Pancreas (tissue), 10 donors: ENCODE data around the gene LRIG3. TPM values are rescaled to one million over a fixed set of nuclear protein-coding genes. Genes with fewer than 3 reads are reported as not detected.

ENCODE experiments used
- ATAC-seq, 4 donors: fragments of 200-7000 bp; cut with Tn5 transposase; one replicate each; pipeline versions ENCODE4 v1.8.0 to v1.9.1; 2020; ENCODE audit warnings: mild to moderate bottlenecking in 4 of 4, moderate library complexity in 4 of 4
- DNase-seq, 6 donors: peaks; one replicate each; pipeline ENCODE4 v3.0.0-alpha.2; 2020
- FAIRE-seq: peaks from 2 replicates; lab custom pipeline; 2012; peaks lifted over from hg19 to GRCh38; lab: Jason Lieb, UNC
- H3K27ac ChIP-seq, 4 donors: fragments of 200-600 bp; sonication (generic); 1 replicate in 3 of 4; 2 replicates in 1 of 4; pipeline versions ENCODE4 v1.5.0 to v1.8.0; 2020
- H3K27me3 ChIP-seq, 4 donors: fragments of 200-600 bp; one replicate each; pipeline ENCODE4 v1.8.0; 2021
- H3K36me3 ChIP-seq, 3 donors: fragments of 200-600 bp; sonication (generic) in 1 of 3; one replicate each; pipeline versions ENCODE4 v1.5.0 to v1.8.0; 2020 to 2021
- H3K4me1 ChIP-seq, 3 donors: fragments of 200-600 bp; one replicate each; pipeline ENCODE4 v1.8.0; 2021
- H3K4me3 ChIP-seq, 4 donors: fragments of 200-600 bp; sonication (generic) in 2 of 4; one replicate each; pipeline versions ENCODE4 v1.5.0 to v1.8.0; 2020 to 2021
- H3K9me3 ChIP-seq, 4 donors: fragments of 200-600 bp; one replicate each; pipeline ENCODE4 v1.8.0; 2021
- WGBS, 2 donors: extraction: QIAGEN DNeasy Blood & Tissue Kit; methylation state at CpG; one replicate each; pipeline ENCODE4 v1.1.7; 2013; 5-methylcytosine and 5-hydroxymethylcytosine counted together
- intact Hi-C, 3 donors: fragments of 100-400 bp; cut with DNase I; formaldehyde crosslinking; loops; one replicate each; pipeline versions ENCODE4 v1.11.1 to v1.14.2; 2022
- polyA plus RNA-seq, 2 donors: library from polyadenylated mRNA; stranded (reverse); fragments of 200-250 nt; gene quantifications; one replicate each; pipeline ENCODE4 v1.2.3, GENCODE V29; 2013
- total RNA-seq, 6 donors: library from RNA; stranded (reverse); fragmentation: NEBNext Ultra II Directional in 4 of 6; extraction: Animal tissue kit (Norgen Biotek cat#: 25700) in 4 of 6; gene quantifications; one replicate each; pipeline versions ENCODE4 v1.2.1 to v1.2.4, GENCODE V29; 2021 to 2023
- TF ChIP-seq, protein P1 (sequence below), 4 donors: fragments of 200-600 bp; sonication (generic) in 3 of 4; IDR thresholded peaks; one replicate each; pipeline versions ENCODE4 v1.5.0 to v1.8.0; 2021; ENCODE audit warnings: antibody characterized with exemption in 4 of 4
- donor health status: healthy with polysubstance abuse.
- donor health status: DM: no; HTN: no; CAD: no; lungs with moderate emphysema.
- donor health status: DM: no; HTN: no; CAD: no.
- donor health status: control.
- donor health status: control.
- donor health status: Bipolar disorder and iron deficiency.
- donor health status: DM: yes; HTN: yes; CAD: no.
- donor health status: DM: no; HTN: no; CAD: no.
- donor health status: DM: no; HTN: no; CAD: no.
- donor health status: DM: yes; HTN: yes; CAD: no.

The LRIG3 gene, protein sequence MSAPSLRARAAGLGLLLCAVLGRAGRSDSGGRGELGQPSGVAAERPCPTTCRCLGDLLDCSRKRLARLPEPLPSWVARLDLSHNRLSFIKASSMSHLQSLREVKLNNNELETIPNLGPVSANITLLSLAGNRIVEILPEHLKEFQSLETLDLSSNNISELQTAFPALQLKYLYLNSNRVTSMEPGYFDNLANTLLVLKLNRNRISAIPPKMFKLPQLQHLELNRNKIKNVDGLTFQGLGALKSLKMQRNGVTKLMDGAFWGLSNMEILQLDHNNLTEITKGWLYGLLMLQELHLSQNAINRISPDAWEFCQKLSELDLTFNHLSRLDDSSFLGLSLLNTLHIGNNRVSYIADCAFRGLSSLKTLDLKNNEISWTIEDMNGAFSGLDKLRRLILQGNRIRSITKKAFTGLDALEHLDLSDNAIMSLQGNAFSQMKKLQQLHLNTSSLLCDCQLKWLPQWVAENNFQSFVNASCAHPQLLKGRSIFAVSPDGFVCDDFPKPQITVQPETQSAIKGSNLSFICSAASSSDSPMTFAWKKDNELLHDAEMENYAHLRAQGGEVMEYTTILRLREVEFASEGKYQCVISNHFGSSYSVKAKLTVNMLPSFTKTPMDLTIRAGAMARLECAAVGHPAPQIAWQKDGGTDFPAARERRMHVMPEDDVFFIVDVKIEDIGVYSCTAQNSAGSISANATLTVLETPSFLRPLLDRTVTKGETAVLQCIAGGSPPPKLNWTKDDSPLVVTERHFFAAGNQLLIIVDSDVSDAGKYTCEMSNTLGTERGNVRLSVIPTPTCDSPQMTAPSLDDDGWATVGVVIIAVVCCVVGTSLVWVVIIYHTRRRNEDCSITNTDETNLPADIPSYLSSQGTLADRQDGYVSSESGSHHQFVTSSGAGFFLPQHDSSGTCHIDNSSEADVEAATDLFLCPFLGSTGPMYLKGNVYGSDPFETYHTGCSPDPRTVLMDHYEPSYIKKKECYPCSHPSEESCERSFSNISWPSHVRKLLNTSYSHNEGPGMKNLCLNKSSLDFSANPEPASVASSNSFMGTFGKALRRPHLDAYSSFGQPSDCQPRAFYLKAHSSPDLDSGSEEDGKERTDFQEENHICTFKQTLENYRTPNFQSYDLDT
- total RNA-seq (10 to 100 TPM; 18.8 to 44.3 (median 28.5) TPM), polyA plus RNA-seq (10 to 100 TPM in 1 of 2 donors, 1 to 10 TPM in 1; 7.2 to 12.8 TPM)

DNA sequence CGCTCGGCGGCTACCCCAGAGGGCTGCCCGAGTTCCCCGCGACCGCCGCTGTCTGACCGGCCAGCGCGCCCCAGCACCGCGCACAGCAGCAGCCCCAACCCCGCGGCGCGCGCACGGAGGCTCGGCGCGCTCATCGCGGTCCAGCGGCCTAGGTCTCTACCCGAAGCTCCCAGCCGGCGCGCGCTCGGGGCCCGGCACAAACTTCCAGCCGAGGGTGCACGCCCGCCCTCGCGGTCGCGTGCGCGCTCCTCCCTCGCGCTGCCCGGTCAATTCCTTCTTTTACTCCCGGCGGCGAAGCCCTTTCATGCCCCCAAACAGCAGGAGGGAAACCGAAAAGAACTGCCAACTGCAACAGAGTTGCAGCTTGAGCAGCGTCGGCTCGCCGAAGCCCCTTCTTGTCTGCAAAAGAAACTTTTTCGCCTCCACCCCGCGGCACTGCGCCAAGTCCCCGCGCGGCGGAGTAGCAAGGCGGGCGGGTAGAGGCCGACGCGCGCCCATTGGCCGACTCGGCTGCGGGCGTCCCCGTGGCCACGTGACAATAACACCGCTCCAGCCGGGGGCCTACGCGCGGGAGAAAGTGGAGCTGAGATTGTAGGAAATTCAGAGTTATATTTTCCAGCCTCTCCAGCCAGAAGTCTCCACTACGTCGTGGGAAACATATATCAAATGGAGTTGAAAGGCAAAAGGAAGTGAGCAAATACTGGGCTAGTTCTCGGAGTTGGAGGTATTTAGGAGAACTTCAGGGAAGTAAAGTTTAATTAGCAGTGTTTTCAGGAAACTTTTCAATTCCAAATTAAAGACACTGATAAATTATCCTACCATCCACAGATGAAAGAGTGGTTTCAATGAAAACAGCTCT is at the start of gene LRIG3:
TSS of gene LRIG3 (minus strand) at position 403 of the 859 bp plus-strand sequence. CDS start at position 134, 269 bp downstream.
- TF ChIP-seq, protein P1, sequence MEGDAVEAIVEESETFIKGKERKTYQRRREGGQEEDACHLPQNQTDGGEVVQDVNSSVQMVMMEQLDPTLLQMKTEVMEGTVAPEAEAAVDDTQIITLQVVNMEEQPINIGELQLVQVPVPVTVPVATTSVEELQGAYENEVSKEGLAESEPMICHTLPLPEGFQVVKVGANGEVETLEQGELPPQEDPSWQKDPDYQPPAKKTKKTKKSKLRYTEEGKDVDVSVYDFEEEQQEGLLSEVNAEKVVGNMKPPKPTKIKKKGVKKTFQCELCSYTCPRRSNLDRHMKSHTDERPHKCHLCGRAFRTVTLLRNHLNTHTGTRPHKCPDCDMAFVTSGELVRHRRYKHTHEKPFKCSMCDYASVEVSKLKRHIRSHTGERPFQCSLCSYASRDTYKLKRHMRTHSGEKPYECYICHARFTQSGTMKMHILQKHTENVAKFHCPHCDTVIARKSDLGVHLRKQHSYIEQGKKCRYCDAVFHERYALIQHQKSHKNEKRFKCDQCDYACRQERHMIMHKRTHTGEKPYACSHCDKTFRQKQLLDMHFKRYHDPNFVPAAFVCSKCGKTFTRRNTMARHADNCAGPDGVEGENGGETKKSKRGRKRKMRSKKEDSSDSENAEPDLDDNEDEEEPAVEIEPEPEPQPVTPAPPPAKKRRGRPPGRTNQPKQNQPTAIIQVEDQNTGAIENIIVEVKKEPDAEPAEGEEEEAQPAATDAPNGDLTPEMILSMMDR (IDR thresholded peaks at IDR 0.05), result no peak
- intact Hi-C loops, result no loop called here
- H3K36me3 ChIP-seq, result no peaks in the 10 kb centered on the region
- WGBS, 2 donors, result 0% methylated on average over 78 to 80 of the region's 80 CpGs
- H3K27me3 ChIP-seq, result no peaks in the 10 kb centered on the region
- H3K4me3 ChIP-seq, result peak within 1 kb of the TSS; percentile 60 to 93 (median 66)
- peak; percentile 86 to 97 (median 92) for DNase-seq
- H3K4me1 ChIP-seq, result peaks cover 34 to 47% (median 41%) of the 10 kb centered on the region in 3 donors
- peak; percentile 74 to 85 (median 84) for ATAC-seq
- H3K27ac ChIP-seq, result peak within 1 kb of the TSS; percentile 94 to 98 (median 94)
- H3K9me3 ChIP-seq, result no peaks in the 10 kb centered on the region
- no peak for FAIRE-seq

DNA sequence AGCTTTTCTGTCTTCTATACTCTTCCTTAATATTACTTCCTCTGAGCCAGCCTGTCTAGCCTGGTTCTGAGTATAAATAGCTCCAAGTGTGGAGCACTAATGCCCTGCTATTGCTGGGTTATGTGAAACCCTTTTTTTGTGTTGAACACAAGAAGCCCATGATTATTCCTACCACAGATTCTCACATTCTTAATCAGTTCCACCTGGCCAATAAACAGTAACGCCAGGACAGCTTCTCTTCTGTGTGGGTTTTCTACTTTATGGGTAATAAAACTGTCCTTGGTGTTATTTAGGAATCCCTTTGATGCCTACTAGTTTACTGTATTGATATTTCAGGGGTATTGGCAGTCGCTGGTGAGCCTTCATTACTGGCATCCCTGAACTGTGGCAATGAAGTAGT is 48.9 kb upstream of the LRIG3 start:
- Histone ChIP-seq H3K4me1 (no peaks in the 10 kb centered on the region), H3K9me3 (no peaks in the 10 kb centered on the region), H3K4me3 (no peak overlapping the region), H3K27ac (no peak overlapping the region), H3K36me3 (no peaks in the 10 kb centered on the region), H3K27me3 (no peaks in the 10 kb centered on the region)
- FAIRE-seq (no peak), DNase-seq (no peak), ATAC-seq (no peak)
- TF ChIP-seq, protein P1 (IDR thresholded peaks at IDR 0.05), result no peak
- WGBS, 2 donors, result 85 to 88% methylated on average over 2 of the region's 2 CpGs
- intact Hi-C loops, result no loop called here

DNA sequence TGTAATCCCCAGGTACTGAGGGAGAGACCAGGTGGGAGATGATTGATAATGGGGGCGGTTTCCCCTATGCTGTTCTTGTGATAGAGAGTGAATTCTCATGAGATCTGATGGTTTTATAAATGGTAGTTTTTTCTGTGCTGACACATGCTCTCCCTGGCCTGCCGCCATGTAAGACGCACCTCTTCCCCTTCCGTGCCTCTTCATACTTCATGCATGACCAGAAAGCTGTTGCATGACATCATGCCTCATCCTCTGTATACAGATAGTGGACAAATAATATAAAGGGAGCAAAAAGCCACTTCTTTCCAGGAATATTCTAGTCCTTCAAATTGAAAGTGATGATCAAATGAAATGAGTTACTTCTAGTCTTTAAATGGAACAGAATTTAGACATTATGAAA is 47.3 kb upstream of the LRIG3 start:
- DNase-seq (no peak), ATAC-seq (no peak), FAIRE-seq (no peak)
- 84 to 86% methylated on average over 4 of the region's 4 CpGs for WGBS, 2 donors
- H3K27ac ChIP-seq, result no peak overlapping the region
- H3K27me3 ChIP-seq, result no peaks in the 10 kb centered on the region
- H3K4me1 ChIP-seq, result no peaks in the 10 kb centered on the region
- H3K9me3 ChIP-seq, result no peaks in the 10 kb centered on the region
- no peak overlapping the region for H3K4me3 ChIP-seq
- TF ChIP-seq, protein P1 (IDR thresholded peaks at IDR 0.05), result no peak
- intact Hi-C loops, result no loop called here
- H3K36me3 ChIP-seq, result no peaks in the 10 kb centered on the region

DNA sequence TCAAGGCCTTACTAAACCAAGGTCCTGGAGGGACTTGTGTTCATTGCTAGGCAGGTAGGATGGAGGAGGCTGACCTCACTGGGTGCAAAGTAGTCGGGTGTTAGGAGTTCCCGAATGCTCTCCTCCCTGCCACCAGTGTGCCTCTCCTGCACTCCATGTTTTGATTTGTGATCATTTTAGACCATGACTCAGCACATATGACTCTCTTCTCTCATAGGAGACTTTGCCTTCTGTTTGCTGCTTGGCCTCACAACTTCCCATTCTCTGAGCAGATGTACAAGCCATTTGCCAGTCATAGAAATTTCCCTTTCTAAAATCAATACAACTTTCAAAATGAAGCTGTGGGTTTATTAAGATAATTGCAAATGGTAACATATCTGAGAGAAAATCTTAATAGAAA is 46.6 kb upstream of the LRIG3 start:
- Histone ChIP-seq H3K36me3 (no peaks in the 10 kb centered on the region), H3K4me3 (no peak overlapping the region), H3K4me1 (no peaks in the 10 kb centered on the region), H3K9me3 (no peaks in the 10 kb centered on the region), H3K27ac (no peak overlapping the region), H3K27me3 (no peaks in the 10 kb centered on the region)
- 93 to 100% methylated on average over 2 of the region's 2 CpGs for WGBS, 2 donors
- intact Hi-C loops, result no loop called here
- TF ChIP-seq, protein P1 (IDR thresholded peaks at IDR 0.05), result no peak
- ATAC-seq (no peak), FAIRE-seq (no peak), DNase-seq (no peak)
